Smooth muscle cell (in vitro differentiated cells): Measurements from ENCODE around the gene AMT. TPM values are rescaled to one million over a fixed set of nuclear protein-coding genes. Genes with fewer than 3 reads are reported as not detected.

Experiments used
- DNase-seq: peaks from one replicate; lab custom pipeline; 2025; ENCODE audit not compliant: unreplicated experiment; lab: John Stamatoyannopoulos, UW
- H2AFZ ChIP-seq: fragments of 200-600 bp; sonication (generic); 2 replicates; pipeline ENCODE4 v1.6.0; 2016; ENCODE audit warnings: antibody characterized with exemption, low read depth, mild to moderate bottlenecking
- H3F3A ChIP-seq: fragments of 200-600 bp; sonication (generic); 2 replicates; pipeline ENCODE4 v1.6.0; 2017; ENCODE audit warnings: antibody characterized with exemption, low read depth
- H3K27ac ChIP-seq: fragments of 200-600 bp; sonication (generic); 2 replicates; pipeline ENCODE4 v1.5.1; 2016; ENCODE audit warnings: low read depth, mild to moderate bottlenecking
- H3K27me3 ChIP-seq: fragments of 200-600 bp; sonication (generic); 2 replicates; pipeline ENCODE4 v1.6.1; 2016; ENCODE audit warnings: low read depth, mild to moderate bottlenecking
- H3K36me3 ChIP-seq: fragments of 200-600 bp; sonication (generic); 2 replicates; pipeline ENCODE4 v1.5.1; 2016; ENCODE audit warnings: low read depth
- H3K4me1 ChIP-seq: fragments of 200-600 bp; sonication (generic); 2 replicates; pipeline ENCODE4 v1.5.1; 2016; ENCODE audit warnings: low read depth
- H3K4me2 ChIP-seq: fragments of 200-600 bp; sonication (generic); 2 replicates; pipeline ENCODE4 v1.6.0; 2016; ENCODE audit warnings: mild to moderate bottlenecking
- H3K4me3 ChIP-seq: fragments of 200-600 bp; sonication (generic); 2 replicates; pipeline ENCODE4 v1.5.1; 2016; ENCODE audit warnings: mild to moderate bottlenecking
- H3K79me2 ChIP-seq: fragments of 200-600 bp; sonication (generic); 2 replicates; pipeline ENCODE4 v1.6.0; 2016; ENCODE audit warnings: low read depth, mild to moderate bottlenecking
- H3K9ac ChIP-seq: fragments of 200-600 bp; sonication (generic); 2 replicates; pipeline ENCODE4 v1.6.0; 2016; ENCODE audit warnings: low read depth
- H3K9me3 ChIP-seq: fragments of 200-600 bp; sonication (generic); replicated peaks from 2 replicates; pipeline ENCODE4 v1.5.1; 2016; ENCODE audit warnings: low read depth
- H4K20me1 ChIP-seq: fragments of 200-600 bp; sonication (generic); 2 replicates; pipeline ENCODE4 v1.6.0; 2016; ENCODE audit warnings: low read depth
- WGBS: methylation state at CpG from one replicate; pipeline ENCODE4 v1.1.7; 2016; ENCODE audit warnings: low lambda C conversion rate; 5-methylcytosine and 5-hydroxymethylcytosine counted together
- polyA plus RNA-seq: library from polyadenylated mRNA; unstranded; fragments of >200 nt; fragmentation: Nextera tagmentation; extraction: Ambion mirVana; gene quantifications from 2 replicates; pipeline ENCODE4 v1.2.1, GENCODE V29; 2016
- total RNA-seq: library from RNA; depleted of rRNA; stranded (reverse); fragments of >200 nt; gene quantifications from 2 replicates; pipeline ENCODE4 v1.2.3, GENCODE V29; 2014
- TF ChIP-seq, protein P1 (sequence below): fragments of 200-600 bp; sonication (generic); IDR thresholded peaks from 2 replicates; pipeline ENCODE4 v1.5.1; 2017; ENCODE audit warnings: borderline replicate concordance, mild to moderate bottlenecking, antibody characterized with exemption; ENCODE audit not compliant: insufficient read depth, poor library complexity, severe bottlenecking

The AMT gene
- total and polyA plus RNA-seq, 2 experiments from 2014 or later, result 16.1 to 19.3 TPM

DNA sequence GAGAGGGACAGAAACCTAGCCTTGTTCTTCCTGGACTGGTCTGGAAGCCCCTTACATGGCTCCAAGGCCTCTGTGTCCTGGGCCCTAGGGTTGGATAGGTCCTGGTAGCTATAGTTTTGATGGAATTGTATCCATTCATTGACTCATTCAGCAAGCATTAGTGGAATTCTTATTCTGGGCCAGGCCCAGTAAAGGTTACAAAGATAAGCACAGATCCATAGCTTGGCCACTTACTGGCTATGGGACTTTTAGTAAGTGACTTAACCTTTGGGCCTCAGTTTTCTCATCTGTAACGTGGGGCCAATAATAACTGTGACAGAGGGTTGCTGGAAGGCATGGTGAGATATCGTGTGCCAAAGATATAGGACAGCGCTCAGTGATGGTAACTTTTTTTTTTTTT, 34.2 kb upstream of the AMT start:
- no peak overlapping the region for H3K27ac ChIP-seq
- TF ChIP-seq, protein P1, sequence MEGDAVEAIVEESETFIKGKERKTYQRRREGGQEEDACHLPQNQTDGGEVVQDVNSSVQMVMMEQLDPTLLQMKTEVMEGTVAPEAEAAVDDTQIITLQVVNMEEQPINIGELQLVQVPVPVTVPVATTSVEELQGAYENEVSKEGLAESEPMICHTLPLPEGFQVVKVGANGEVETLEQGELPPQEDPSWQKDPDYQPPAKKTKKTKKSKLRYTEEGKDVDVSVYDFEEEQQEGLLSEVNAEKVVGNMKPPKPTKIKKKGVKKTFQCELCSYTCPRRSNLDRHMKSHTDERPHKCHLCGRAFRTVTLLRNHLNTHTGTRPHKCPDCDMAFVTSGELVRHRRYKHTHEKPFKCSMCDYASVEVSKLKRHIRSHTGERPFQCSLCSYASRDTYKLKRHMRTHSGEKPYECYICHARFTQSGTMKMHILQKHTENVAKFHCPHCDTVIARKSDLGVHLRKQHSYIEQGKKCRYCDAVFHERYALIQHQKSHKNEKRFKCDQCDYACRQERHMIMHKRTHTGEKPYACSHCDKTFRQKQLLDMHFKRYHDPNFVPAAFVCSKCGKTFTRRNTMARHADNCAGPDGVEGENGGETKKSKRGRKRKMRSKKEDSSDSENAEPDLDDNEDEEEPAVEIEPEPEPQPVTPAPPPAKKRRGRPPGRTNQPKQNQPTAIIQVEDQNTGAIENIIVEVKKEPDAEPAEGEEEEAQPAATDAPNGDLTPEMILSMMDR, result no peak
- H4K20me1 ChIP-seq, result no peaks in the 10 kb centered on the region
- H3F3A ChIP-seq, result peaks cover under 1% of the 10 kb centered on the region
- no peaks in the 10 kb centered on the region for H3K27me3 ChIP-seq
- H3K79me2 ChIP-seq, result no peaks in the 10 kb centered on the region
- peaks cover 15% of the 10 kb centered on the region for H3K4me1 ChIP-seq
- no peak overlapping the region for H2AFZ ChIP-seq
- no peak overlapping the region for H3K4me2 ChIP-seq
- no peaks in the 10 kb centered on the region for H3K36me3 ChIP-seq
- no peaks in the 10 kb centered on the region for H3K9me3 ChIP-seq
- 95% methylated on average over 3 of the region's 3 CpGs for WGBS
- H3K9ac ChIP-seq, result no peak overlapping the region
- DNase-seq, result no peak
- H3K4me3 ChIP-seq, result no peak overlapping the region

DNA sequence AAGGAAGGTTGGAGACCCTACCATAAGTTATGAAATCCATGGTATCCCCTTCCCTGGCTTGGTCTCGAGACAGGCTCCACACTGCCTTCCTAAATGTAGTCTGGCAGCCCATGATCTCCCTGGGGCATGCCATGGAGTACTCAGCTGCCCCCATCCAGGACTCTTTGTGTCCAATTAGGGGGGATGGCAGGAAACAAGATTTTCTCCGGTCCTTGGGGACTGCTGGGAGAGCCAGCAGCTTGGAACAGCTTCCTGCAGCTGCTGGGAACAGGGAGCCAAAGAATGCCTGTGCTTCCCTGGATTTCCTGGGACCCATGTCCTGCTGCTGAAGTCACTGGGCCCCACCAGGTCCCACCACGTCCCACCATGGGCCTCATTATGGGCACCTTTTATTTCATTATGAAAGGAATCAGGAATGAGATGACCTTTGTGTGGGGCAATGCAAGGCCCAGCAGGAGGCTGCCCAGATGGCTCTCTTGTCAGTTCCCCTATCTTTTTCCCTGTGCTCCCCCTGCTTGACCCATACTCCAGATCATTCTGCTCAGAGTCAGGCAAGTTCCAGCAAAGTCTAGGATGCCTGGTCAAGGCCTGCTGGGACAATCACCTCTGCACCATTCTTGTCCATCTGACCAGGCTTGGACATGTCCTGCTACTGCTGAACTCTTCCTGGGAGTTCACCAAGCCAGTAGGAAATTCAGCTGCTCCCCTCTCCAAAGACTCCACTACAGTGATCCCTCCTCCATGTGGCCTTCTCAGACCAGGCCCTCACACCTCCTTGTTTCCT, 32.8 kb upstream of the AMT start:
- no peaks in the 10 kb centered on the region for H3K9me3 ChIP-seq
- TF ChIP-seq, protein P1, result no peak
- H3K27me3 ChIP-seq, result no peaks in the 10 kb centered on the region
- 70% methylated on average over 3 of the region's 3 CpGs for whole genome bisulfite sequencing
- DNase-seq, result no peak
- peaks cover 6% of the 10 kb centered on the region for H3K4me1 ChIP-seq
- no peaks in the 10 kb centered on the region for H3K79me2 ChIP-seq
- H3K4me3 ChIP-seq, result no peak overlapping the region
- H3F3A ChIP-seq, result no peaks in the 10 kb centered on the region
- H2AFZ ChIP-seq, result no peak overlapping the region
- no peak overlapping the region for H3K27ac ChIP-seq
- H4K20me1 ChIP-seq, result no peaks in the 10 kb centered on the region
- H3K36me3 ChIP-seq, result no peaks in the 10 kb centered on the region
- no peak overlapping the region for H3K9ac ChIP-seq
- no peak overlapping the region for H3K4me2 ChIP-seq

DNA sequence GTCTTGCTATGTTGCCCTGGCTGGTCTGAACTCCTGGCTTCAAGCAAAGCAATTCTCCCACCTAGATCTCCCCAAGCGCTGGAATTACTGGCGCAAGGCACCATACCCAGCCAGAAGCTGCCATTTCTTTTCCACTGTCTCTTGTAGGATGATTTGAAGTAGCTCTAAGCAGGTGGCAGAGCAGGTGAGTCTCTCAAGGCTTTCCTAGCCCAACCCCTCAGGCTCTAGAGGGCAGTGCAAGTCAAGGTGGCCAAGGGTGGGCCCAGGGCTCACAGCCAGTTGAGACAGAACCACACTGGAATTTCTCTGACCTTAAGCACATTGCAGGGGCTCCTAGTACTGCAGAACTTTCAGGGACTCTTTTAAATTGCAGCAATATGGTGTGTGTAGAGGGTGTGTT, 32.2 kb upstream of the AMT start:
- Histone ChIP-seq H3K4me1 (peaks cover 6% of the 10 kb centered on the region), H3K4me2 (no peak overlapping the region), H3F3A (no peaks in the 10 kb centered on the region), H3K9ac (no peak overlapping the region), H3K79me2 (no peaks in the 10 kb centered on the region), H3K36me3 (no peaks in the 10 kb centered on the region), H3K4me3 (no peak overlapping the region), H3K27ac (no peak overlapping the region), H3K27me3 (no peaks in the 10 kb centered on the region), H2AFZ (no peak overlapping the region), H4K20me1 (no peaks in the 10 kb centered on the region), H3K9me3 (no peaks in the 10 kb centered on the region)
- WGBS, result 29% methylated on average over 2 of the region's 2 CpGs
- no peak for DNase-seq
- TF ChIP-seq, protein P1, result no peak

DNA sequence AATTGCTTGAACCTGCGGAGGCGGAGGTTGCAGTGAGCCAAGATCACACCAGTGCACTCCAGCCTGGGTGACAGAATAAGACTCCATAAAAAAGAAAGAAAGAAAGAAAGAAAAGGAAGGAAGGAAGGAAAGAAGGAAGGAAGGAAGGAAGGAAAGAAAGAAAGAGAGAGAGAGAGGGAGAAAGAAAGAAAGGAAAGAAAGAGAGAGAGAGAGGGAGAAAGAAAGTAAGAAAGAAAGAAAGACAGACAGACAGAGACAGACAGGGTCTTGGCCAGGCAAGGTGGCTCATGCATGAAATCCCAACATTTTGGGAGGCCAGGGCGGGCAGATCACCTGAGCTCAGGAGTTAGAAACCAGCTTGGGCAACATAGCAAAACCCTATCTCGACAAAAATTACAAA, 31.3 kb upstream of the AMT start:
- no peaks in the 10 kb centered on the region for H4K20me1 ChIP-seq
- no peaks in the 10 kb centered on the region for H3K27me3 ChIP-seq
- H3K4me3 ChIP-seq, result no peak overlapping the region
- no peaks in the 10 kb centered on the region for H3K9me3 ChIP-seq
- no peak overlapping the region for H2AFZ ChIP-seq
- H3K4me2 ChIP-seq, result no peak overlapping the region
- no peak overlapping the region for H3K9ac ChIP-seq
- H3K36me3 ChIP-seq, result no peaks in the 10 kb centered on the region
- no peak overlapping the region for H3K27ac ChIP-seq
- TF ChIP-seq, protein P1, result no peak
- no peaks in the 10 kb centered on the region for H3F3A ChIP-seq
- peaks cover 6% of the 10 kb centered on the region for H3K4me1 ChIP-seq
- H3K79me2 ChIP-seq, result no peaks in the 10 kb centered on the region
- 91% methylated on average over 4 of the region's 4 CpGs for WGBS
- no peak for DNase-seq
